HepG2 (cell line): ENCODE data around the gene C11orf91. TPM values are rescaled to one million over a fixed set of nuclear protein-coding genes. Genes with fewer than 3 reads are reported as not detected.

Experiments
- CREBL2 ChIP-seq: sonication (generic); formaldehyde crosslinking; IDR thresholded peaks from 2 replicates; pipeline ENCODE4 v1.8.1; 2023; ENCODE audit warnings: missing genetic modification reagents, mild to moderate bottlenecking, borderline replicate concordance
- DPF2 ChIP-seq: sonication (generic); formaldehyde crosslinking; IDR thresholded peaks from 2 replicates; pipeline ENCODE4 v1.4.0; 2020; ENCODE audit warnings: mild to moderate bottlenecking, low read depth, missing genetic modification reagents, borderline replicate concordance
- HDAC6 ChIP-seq: fragments of 200-600 bp; sonication (generic); IDR thresholded peaks from 2 replicates; pipeline ENCODE4 v1.7.0; 2017; ENCODE audit warnings: mild to moderate bottlenecking, antibody characterized with exemption, low read length, low read depth
- JUN ChIP-seq: sonication (generic); formaldehyde crosslinking; IDR thresholded peaks from 2 replicates; pipeline ENCODE4 v1.4.0; 2020; ENCODE audit warnings: mild to moderate bottlenecking, missing genetic modification reagents
- KLF13 ChIP-seq: sonication (generic); formaldehyde crosslinking; IDR thresholded peaks from 2 replicates; pipeline ENCODE4 v1.4.0; 2020; ENCODE audit warnings: mild to moderate bottlenecking, missing genetic modification reagents
- MXI1 ChIP-seq: IDR thresholded peaks from 3 replicates; pipeline ENCODE4 v1.6.1; 2012; ENCODE audit warnings: low read depth, low read length, inconsistent platforms, borderline replicate concordance
- PRDM15 ChIP-seq: sonication (generic); formaldehyde crosslinking; IDR thresholded peaks from 2 replicates; pipeline ENCODE4 v1.4.0; 2020; ENCODE audit warnings: missing genetic modification reagents
- RBM39 ChIP-seq: fragments of 200-400 bp; formaldehyde crosslinking; IDR thresholded peaks from one replicate; pipeline ENCODE4 v1.6.1; 2018; ENCODE audit warnings: antibody characterized with exemption, mild to moderate bottlenecking, low read depth, low read length; ENCODE audit not compliant: poor library complexity, severe bottlenecking
- ZBTB14 ChIP-seq: sonication (generic); formaldehyde crosslinking; IDR thresholded peaks from 2 replicates; pipeline ENCODE4 v1.4.0; 2020; ENCODE audit warnings: missing genetic modification reagents
- ZFP37 ChIP-seq: sonication (generic); formaldehyde crosslinking; IDR thresholded peaks from 2 replicates; pipeline ENCODE4 v1.4.0; 2020; ENCODE audit warnings: missing genetic modification reagents, borderline replicate concordance
- ZNF12 ChIP-seq: sonication (generic); formaldehyde crosslinking; IDR thresholded peaks from 2 replicates; pipeline ENCODE4 v1.5.0; 2020; ENCODE audit warnings: missing genetic modification reagents
- ZNF205 ChIP-seq: IDR thresholded peaks from 2 replicates; pipeline ENCODE4 v1.6.1; 2018; ENCODE audit warnings: missing biosample characterization, missing genetic modification reagents
- ZNF430 ChIP-seq: sonication (generic); formaldehyde crosslinking; IDR thresholded peaks from 2 replicates; pipeline ENCODE4 v1.9.0; 2021; ENCODE audit warnings: mild to moderate bottlenecking, missing genetic modification reagents
- ZNF512B ChIP-seq: sonication (generic); formaldehyde crosslinking; IDR thresholded peaks from 2 replicates; pipeline ENCODE4 v1.5.1; 2020; ENCODE audit warnings: missing genetic modification reagents, mild to moderate bottlenecking, borderline replicate concordance
- polyA plus RNA-seq, 8 experiments: library from polyadenylated mRNA; depleted of rRNA in 3 of 8; stranded (reverse) in 7 of 8; unstranded in 1 of 8; fragments of >200 nt; fragmentation: Illumina TruSeq in 4 of 8; extraction: Trizol in 4 of 8; gene quantifications; 2 replicates each; pipeline versions ENCODE4 v1.2.1 to v1.2.3, GENCODE V29; 2011 to 2016; ENCODE audit warnings: low read depth in 4 of 8, missing spikeins in 1 of 8, mixed read lengths in 1 of 8; ENCODE audit not compliant: insufficient read depth in 1 of 8
- total RNA-seq, 5 experiments: library from RNA; depleted of rRNA; stranded (reverse); fragments of >200 nt; fragmentation: Illumina TruSeq; extraction: Trizol; gene quantifications; 2 replicates each; pipeline ENCODE4 v1.2.3, GENCODE V29; 2016; ENCODE audit warnings: low read depth in 1 of 5

C11orf91 gene
- total and polyA plus RNA-seq, 2 of the 13 experiments (the other 11 are each of a cell fraction or from before 2014, with no cell fraction given), result 0.35 TPM; not detected in 1

GRCh38 chr11:33701302-33702230 is 940 bp upstream of the C11orf91 start (continued):
- TF ChIP-seq ZNF512B (no peak), ZNF430 (CRISPR knock-in tag) (no peak; the same call in 1 of the 2 replicates), CREBL2 (CRISPR knock-in tag) (no peak), MXI1 (no peak), DPF2 (no peak), ZNF12 (CRISPR knock-in tag) (no peak), ZFP37 (CRISPR knock-in tag) (no peak), ZBTB14 (CRISPR knock-in tag) (no peak), HDAC6 (no peak), JUN (0 out of 2 replicates have a peak, but pooled peaks have one; percentile 20), RBM39 (no peak), PRDM15 (CRISPR knock-in tag) (0 out of 2 replicates have a peak, but pooled peaks have one; percentile 35), KLF13 (CRISPR knock-in tag) (no peak), ZNF205 (no peak)
